B cell (primary cell): ENCODE data around the gene DGKB.

Experiments used
- EZH2 ChIP-seq: IDR thresholded peaks from 2 replicates; pipeline ENCODE4 v1.6.1; 2012; ENCODE audit warnings: borderline replicate concordance, low read depth, mild to moderate bottlenecking, moderate library complexity, low read length; ENCODE audit not compliant: insufficient read depth, poor library complexity, severe bottlenecking
- TF ChIP-seq, protein P1 (sequence below): fragments of 200-600 bp; IDR thresholded peaks from one replicate; pipeline ENCODE4 v1.8.0; 2022; ENCODE audit warnings: antibody characterized with exemption, mild to moderate bottlenecking

GRCh38 chr7:14717816-14718215, 184.7 kb downstream of the DGKB start:
- TF ChIP-seq, protein P1, sequence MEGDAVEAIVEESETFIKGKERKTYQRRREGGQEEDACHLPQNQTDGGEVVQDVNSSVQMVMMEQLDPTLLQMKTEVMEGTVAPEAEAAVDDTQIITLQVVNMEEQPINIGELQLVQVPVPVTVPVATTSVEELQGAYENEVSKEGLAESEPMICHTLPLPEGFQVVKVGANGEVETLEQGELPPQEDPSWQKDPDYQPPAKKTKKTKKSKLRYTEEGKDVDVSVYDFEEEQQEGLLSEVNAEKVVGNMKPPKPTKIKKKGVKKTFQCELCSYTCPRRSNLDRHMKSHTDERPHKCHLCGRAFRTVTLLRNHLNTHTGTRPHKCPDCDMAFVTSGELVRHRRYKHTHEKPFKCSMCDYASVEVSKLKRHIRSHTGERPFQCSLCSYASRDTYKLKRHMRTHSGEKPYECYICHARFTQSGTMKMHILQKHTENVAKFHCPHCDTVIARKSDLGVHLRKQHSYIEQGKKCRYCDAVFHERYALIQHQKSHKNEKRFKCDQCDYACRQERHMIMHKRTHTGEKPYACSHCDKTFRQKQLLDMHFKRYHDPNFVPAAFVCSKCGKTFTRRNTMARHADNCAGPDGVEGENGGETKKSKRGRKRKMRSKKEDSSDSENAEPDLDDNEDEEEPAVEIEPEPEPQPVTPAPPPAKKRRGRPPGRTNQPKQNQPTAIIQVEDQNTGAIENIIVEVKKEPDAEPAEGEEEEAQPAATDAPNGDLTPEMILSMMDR: no peak
- no peak for TF ChIP-seq EZH2
